HL-60/S4 treated with phorbol 12-myristate 13-acetate at 8.2 ng/mL for 4 days and 3 days (cell line): ENCODE data around the gene PSMG4.

ENCODE experiments used
- in situ Hi-C: fragments of 300-500 bp; cut with MboI; formaldehyde crosslinking; loops from 2 replicates; pipeline ENCODE4 v1.15.0; 2022; ENCODE audit warnings: low sequenced_read_pairs

The PSMG4 gene

GRCh38 chr6:3258720-3259490 lies at the start of gene PSMG4:
Gene PSMG4 (plus strand): TSS chr6:3258947. CDS start chr6:3259023, 76 bp downstream.
- in situ Hi-C loops, result loop anchor here (10.0 to 25.0 kb wide), 2 partner anchors 134 to 753 kb away; a partner anchor contains a TSS

GRCh38 chr6:3209114-3210023 lies 49.4 kb upstream of the PSMG4 start:
- in situ Hi-C loops, result no loop called here

- in situ Hi-C loops, result no loop called here
These were observed 48.6 kb upstream of the PSMG4 start for GRCh38 chr6:3210024-3210610.

GRCh38 chr6:3211681-3212080 lies 47.1 kb upstream of the PSMG4 start:
- in situ Hi-C loops, result no loop called here

GRCh38 chr6:3212261-3212660 lies 46.5 kb upstream of the PSMG4 start:
- in situ Hi-C loops, result no loop called here

- in situ Hi-C loops, result no loop called here
These were observed 45.4 kb upstream of the PSMG4 start for GRCh38 chr6:3213334-3213695.

GRCh38 chr6:3214898-3215297 lies 43.8 kb upstream of the PSMG4 start:
- in situ Hi-C loops, result no loop called here

GRCh38 chr6:3217286-3217685 lies 41.5 kb upstream of the PSMG4 start:
- in situ Hi-C loops, result no loop called here

- in situ Hi-C loops, result no loop called here
These were observed 40.5 kb upstream of the PSMG4 start for GRCh38 chr6:3218266-3218665.

- in situ Hi-C loops, result no loop called here
These were observed 38.4 kb upstream of the PSMG4 start for GRCh38 chr6:3220366-3220765.

GRCh38 chr6:3221578-3221977 lies 37.2 kb upstream of the PSMG4 start:
- in situ Hi-C loops, result no loop called here

GRCh38 chr6:3222506-3223038 lies 36.2 kb upstream of the PSMG4 start:
- in situ Hi-C loops, result no loop called here

GRCh38 chr6:3226042-3226441 lies 32.7 kb upstream of the PSMG4 start:
- in situ Hi-C loops, result no loop called here

GRCh38 chr6:3226481-3227362 lies 32.0 kb upstream of the PSMG4 start:
- in situ Hi-C loops, result no loop called here

GRCh38 chr6:3227363-3228045 lies 31.2 kb upstream of the PSMG4 start, which contains the start of gene TUBB2B:
Gene TUBB2B (minus strand): TSS chr6:3227653. CDS start chr6:3227543, 110 bp downstream.
- in situ Hi-C loops, result no loop called here

GRCh38 chr6:3228046-3228671 lies 30.6 kb upstream of the PSMG4 start:
- in situ Hi-C loops, result no loop called here

- in situ Hi-C loops, result no loop called here
These were observed 29.8 kb upstream of the PSMG4 start for GRCh38 chr6:3228771-3229565.

- in situ Hi-C loops, result no loop called here
These were observed 29.1 kb upstream of the PSMG4 start for GRCh38 chr6:3229566-3230178.
